Activated CD4-positive, alpha-beta T cell treated with anti-CD3 and anti-CD28 coated beads, Interleukin-2, Interleukin-6, amounts not matched to agents 100 ng/mL and 50 ng/mL, durations not matched to agents 16 hours and 8 hours (primary cell): ENCODE data around the gene ASAP2.
A peak's percentile ranks its signal among the peaks of the same experiment; 100 is the strongest.

ENCODE experiments used
- DNase-seq: peaks from one replicate; pipeline ENCODE4 v3.0.0-alpha.2; 2020

ASAP2 gene

GRCh38 chr2:9205963-9206948 is at the start of gene ASAP2:
TSS of gene ASAP2 (plus strand) at chr2:9206812. CDS start at chr2:9207105, 293 bp downstream.
- peak; percentile 63 for DNase-seq

DNA sequence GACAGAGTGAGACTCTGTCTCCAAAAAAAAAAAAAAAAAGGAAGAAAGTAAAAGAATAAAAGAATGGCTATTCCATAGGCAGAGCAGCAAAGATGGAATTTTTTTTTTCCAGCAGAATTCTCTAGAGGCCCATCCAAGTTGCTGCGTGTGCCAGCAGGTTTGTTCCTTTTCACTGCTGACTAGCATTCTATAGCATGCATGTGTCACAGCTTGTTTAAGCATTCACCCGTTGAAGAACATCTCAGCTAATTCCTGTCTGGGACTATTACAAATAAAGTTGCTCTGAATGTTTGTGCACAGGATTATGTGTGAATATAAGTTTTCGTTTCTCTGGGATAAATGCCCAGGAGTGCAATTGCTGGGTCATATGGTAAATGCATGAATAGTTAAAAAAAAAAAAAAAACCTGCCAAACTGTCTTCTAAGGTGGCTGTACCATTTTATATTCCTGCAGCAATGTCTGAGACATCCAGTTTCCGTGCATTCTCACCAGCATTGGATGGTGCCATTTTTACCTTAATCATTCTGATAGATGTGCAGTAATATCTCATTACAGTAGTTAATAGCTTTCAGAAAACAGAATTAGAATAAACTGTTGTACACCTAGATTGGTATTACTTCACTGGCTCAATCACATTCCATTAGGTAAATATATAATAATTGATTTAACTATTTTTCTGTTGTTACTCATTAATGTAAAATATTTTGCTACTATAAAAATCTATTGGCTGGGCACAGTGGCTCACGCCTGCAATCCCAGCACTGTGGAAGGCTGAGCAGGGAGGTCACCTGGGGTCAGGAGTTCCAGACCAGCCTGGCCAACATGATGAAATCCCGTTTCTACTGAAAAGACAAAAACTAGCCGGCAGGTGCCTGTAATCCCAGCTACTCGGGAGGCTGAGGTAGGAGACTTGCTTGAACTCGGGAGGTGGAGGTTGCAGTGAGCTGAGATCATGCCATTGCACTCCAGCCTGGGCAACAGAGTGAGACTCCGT is 47.5 kb upstream of the ASAP2 start:
- no peak for DNase-seq

- no peak for DNase-seq
These were observed 45.9 kb upstream of the ASAP2 start for GRCh38 chr2:9160732-9161131.

DNA sequence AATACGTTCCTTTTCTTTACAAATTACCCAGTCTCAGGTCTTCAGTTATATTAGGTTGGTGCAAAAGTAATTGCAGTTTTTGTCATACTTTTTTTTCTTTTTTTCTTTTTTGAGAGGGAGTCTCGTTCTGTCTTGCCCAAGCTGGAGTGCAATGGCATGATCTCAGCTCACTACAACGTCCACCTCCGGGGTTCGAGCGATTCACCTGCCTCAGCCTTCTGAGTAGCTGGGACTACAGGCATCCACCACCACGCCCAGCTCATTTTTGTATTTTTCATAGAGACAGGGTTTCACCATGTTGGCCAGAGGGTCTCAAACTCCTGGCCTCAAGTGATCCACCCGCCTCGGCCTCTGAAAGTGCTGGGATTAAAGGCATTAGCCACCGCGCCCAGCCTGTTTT is 43.8 kb upstream of the ASAP2 start:
- DNase-seq = no peak

DNA sequence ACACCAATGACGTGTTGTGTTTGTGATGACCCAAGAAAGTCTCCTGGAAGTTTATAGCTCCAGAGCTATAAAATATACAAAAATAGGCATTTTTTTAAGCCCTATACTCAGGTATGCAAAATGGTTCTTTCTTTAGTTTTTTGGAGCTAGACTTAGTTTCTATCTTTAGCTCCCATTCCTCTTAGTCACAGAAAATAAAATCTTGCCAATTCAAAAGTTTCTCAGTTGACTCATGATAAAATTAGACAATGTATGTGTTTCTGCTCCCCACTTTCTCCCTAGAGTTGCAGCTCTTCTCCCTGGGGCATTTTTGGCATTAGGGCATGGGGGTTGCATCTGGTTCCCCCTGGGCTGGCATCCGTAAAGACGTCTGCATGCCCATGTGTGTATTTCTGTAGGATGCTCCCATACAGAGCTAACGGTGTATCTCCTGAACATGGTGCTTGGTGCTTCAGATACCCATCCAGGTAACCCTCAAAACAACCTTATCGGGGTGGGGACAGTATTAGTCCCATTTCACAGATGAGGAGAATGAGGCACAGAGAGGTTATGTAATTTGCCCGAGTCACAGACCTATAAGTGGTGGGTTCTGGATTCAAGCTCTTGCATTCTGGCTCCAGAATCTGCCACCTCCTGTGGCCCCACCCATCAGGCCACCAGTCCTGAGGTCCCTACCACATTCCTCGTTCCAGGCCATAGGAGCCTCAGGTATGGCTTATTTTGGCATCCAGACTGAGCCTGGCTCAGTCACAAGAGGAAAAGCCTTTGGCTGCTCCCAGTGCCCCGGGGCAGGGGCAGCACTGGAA is 43.1 kb upstream of the ASAP2 start:
- no peak for DNase-seq

DNA sequence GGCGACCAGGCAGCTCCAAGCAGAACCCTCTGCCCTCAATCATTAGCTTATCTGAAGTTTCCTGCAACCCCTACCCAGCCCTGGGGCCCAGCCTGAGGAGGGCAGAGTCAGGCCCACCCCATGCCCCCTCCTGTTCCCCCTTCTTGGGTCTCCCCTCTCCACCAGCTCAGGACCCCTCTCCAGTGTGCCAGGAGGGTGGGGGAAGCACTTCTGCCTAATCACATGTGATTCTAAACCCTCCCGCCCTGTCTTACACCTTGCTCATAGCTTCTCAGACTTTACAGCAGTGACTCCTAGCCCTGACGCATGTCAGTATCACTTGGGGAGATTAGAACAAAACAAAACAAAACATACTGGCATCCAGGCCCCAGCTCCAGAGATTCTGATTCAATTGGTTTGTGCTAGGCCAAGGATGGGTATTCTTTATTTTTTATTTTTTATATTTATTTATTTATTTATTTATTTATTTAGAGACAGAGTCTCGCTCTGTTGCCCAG is 42.5 kb upstream of the ASAP2 start:
- no peak for DNase-seq

- no peak for DNase-seq
These were observed 41.0 kb upstream of the ASAP2 start for GRCh38 chr2:9165625-9166024.

GRCh38 chr2:9166579-9167377 is 39.8 kb upstream of the ASAP2 start:
- DNase-seq = no peak

GRCh38 chr2:9167718-9168657 is 38.6 kb upstream of the ASAP2 start:
- no peak for DNase-seq

DNA sequence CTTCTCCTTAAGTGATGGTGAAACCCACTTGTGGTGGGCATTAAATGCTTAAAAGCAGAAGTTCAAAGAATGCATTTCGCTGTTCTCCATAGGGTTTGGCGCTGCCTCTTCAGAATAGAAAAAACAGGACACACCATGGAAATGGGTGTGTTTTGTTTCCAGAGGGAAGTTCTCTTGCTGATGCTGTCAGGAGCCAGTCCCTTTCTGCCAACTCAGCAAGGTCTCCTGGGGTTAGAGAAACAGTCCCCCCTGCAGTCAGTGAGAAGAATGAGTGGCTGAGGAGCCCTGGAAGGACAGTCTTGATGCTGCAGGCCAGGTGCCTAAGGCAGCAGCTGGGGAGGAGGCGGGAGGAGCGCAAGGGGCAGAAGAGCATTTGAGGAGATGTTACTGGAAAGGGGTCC is 37.8 kb upstream of the ASAP2 start:
- no peak for DNase-seq

DNA sequence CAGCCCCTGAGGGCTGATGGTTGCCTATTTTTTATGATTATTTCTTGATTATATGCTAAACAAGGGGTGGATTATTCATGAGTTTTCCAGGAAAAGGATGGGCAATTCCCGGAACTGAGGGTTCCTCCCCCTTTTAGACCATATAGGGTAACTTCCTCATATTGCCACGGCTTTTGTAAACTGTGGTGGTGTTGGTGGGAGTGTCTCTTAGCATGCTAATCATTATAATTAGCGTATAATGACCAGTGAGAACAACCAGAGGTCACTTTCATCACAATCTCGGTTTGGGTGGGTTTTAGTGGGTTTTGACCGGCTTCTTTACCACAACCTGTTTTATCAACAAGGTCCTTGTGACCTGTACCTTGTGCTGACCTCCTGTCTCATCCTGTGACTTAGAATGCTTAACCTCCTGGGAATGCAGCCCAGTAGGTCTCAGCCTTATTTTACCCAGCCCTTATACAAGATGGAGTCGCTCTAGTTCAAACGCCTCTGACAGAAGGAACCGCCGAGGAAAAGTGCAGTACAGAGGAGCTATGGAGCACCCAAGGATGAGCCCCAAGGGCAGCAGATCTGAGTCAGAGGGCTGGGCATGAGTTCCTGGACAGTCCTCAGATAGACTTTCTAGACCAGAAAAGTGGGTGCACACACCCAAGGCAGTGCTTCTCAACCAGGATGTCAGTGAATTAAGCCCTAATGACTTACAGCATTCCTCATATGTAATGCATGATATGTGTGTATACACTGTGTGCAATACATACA is 37.1 kb upstream of the ASAP2 start:
- DNase-seq = no peak

DNA sequence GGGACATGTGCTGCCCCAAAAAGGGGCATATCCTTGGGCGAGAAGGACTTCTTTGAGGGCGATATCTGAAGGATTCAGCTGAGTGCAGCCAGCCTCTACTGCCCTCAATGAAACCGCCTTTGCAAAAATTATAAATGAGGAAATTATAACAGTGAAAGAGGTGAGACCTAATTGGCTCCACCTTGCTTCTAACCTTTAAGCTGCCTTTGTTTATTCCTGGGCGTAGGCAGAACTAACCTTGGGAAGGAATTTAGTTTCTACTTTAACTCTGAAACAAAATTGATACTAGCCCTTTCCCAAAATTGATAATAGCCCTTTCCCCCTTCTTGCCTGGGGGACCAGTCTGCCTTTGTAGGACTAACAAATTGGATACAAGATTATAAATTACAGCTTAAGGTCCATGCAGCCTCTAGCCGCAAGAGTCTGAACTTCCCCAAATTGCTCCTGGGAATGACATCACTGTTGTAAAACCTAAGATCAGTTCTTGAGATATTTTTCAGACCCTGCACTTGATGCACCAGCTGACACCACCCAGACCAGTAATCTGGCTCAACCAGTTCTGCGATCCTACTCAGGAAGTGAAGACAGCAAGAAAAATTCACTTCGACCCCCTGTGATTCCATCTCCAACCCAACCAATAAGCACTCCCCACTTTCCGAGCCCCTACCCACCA is 36.0 kb upstream of the ASAP2 start:
- no peak for DNase-seq

GRCh38 chr2:9174771-9175437 is 31.7 kb upstream of the ASAP2 start:
- DNase-seq = no peak

GRCh38 chr2:9178110-9178903 is 28.3 kb upstream of the ASAP2 start:
- DNase-seq = no peak

DNA sequence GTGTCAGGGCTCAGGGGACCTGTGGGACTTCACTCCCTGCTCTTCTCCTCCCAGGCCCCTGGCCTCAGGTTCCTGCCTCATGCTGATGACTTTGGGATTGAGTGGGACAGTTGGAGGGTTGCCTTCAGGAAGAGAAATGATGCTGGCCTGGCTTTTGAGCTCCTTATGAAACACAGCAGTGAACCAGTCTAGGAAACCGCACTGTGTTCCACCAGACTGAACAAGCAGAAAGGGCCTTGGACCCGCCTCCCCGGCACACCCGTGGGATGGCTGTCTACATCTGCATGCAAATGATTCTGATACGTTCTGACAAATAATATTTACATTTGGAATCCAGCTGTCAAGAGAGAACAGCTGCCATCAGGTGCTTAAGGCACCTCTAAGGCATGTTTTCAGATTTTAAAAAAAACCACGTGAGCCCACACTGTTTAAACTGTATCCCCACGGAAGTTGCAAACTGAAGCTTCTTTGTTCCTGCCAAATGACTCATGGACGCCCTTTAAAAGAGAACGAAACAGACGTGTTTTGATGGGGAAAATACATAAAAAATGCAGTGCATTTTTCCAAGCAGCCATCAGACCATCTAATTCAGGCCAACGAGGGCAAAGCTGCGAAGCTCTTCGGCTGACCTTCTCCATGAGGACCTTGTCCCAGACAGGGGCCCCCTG is 27.6 kb upstream of the ASAP2 start:
- no peak for DNase-seq

DNA sequence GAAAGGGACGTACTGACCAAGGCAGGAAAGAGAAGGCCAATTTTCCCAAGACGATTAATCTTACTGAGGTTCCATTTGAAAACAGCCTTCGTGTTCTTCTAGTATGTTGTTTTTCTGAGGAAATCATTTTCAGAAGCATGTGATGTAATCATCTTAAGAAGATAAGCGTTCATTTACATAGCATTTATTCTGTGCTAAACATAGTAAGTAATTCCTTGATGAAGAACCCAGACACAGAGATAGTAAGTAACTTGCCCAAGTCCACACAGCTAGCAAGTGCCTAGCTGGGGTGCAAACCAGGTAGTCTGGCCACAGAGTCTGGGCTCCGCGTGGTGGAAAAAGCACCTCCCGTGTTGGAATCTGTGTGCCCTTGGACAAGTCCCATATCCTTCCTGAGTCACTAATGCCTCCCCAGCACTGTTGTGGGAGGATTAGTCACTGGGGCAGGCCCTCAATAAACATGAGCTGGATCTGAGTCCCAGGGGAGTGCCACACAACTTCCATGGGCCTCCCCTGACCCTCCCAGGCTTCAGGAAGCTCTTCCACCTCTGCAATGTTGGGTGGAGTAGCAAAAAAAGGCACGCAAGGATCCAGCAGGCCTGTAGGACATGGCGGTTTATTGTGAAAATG is 26.9 kb upstream of the ASAP2 start:
- DNase-seq = no peak
